ENCODE data around the gene CENPX.

CENPX gene

GRCh38 chr17:81968850-81969812 lies 53.5 kb downstream of the CENPX start:
- in situ Hi-C loops (cut with MboI; ENCODE audit: low sequenced_read_pairs, unreplicated experiment) = no loop called here

More at GRCh38 chr17:81968850-81969812, 53.5 kb downstream of the CENPX start:
- DNase-seq (ENCODE audit: low spot score) = no peak
- TF ChIP-seq CTCF (IDR thresholded peaks at IDR 0.05; ENCODE audit: borderline replicate concordance, control extremely low read depth, extremely low read depth, insufficient read depth, missing control alignments) = no peak

All from GM13976 (cell line).